GM18498 (cell line): ENCODE results near the gene TMEM121.
"Not testable (repeated sequence)": the region's sequence is repeated elsewhere in the genome, so short reads cannot be mapped to it uniquely, and the experiment has no call there.

Source experiments
- ATAC-seq: cut with Tn5 transposase; IDR thresholded peaks from one replicate; pipeline ENCODE4 v1.9.1; 2021; ENCODE audit warnings: mild to moderate bottlenecking, moderate library complexity; ENCODE audit not compliant: unreplicated experiment

TMEM121 gene

GRCh38 chr14:105567164-105568103 lies 41.1 kb downstream of the TMEM121 start:
- ATAC-seq = not testable (repeated sequence)

DNA sequence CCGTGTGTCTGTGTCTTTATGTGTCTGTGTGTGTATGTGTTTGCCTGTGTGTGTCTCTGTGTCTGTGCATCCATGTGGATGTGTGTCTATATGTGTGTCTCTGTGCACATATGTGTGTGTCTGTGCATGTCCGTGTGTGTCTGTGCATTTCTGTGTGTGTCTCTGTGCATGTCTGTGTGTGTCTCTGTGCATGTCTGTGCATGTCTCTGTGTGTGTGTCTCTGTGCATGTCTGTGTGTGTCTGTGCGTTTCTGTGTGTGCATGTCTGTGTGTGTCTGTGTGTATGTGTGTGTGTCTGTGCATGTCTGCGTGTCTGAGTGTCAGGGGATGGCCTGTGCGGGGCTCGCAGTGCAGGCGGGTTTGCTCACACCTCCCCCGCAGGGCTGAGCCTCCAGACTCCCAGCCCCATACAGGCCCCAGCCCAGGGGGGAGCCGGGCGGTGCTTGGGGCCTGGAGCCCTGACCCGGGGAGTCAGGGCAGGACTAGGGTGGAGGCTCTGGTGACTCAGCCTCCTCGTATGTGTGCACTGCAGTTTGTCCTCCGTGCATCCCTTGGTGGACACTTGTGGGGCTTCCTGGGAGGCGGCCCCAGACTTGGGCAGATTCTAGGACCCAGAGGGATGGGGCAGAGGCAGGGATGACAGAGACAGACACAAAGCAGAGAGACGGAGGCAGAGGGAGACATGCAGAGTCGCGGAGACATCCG lies 41.9 kb downstream of the TMEM121 start:
- ATAC-seq = not testable (repeated sequence)

GRCh38 chr14:105568859-105569766 lies 42.7 kb downstream of the TMEM121 start:
- no peak for ATAC-seq

DNA sequence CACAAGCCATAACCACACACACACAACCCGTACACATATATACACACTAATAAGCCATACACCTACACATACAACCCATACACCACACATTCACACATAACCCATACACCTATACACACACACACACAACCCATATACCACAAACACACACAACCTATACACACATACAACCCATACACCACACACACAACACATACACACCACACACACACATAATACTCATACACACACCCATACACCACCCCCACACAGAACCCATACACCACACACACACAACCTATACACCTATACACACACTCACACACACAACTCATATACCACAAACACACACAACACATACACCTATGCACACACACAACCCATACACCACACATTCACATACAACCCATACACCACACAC lies 44.1 kb downstream of the TMEM121 start:
- no peak for ATAC-seq

GRCh38 chr14:105571181-105571951 lies 45.0 kb downstream of the TMEM121 start:
- ATAC-seq = not testable (repeated sequence)

DNA sequence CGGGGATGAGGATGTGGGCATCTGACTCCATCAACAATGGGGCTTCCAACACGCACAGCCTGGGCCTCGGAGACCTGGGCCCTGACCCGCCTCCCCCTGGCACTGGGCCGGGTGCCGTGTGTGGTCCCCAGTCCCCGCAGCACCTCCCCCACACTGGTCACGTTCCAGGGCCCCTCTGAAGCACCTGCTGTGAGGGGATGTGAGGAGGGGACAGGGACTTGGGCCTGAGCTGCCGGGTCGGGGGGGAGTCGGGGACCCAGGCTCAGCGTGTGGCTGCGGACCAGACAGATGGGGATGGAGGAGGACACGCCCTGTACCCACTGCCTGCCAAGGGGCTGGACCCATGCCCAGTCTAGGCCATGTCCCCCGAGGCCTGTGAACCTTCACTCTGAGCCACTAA lies 45.7 kb downstream of the TMEM121 start:
- not testable (repeated sequence) for ATAC-seq

- ATAC-seq = not testable (repeated sequence)
Measured at GRCh38 chr14:105573841-105574240, 47.5 kb downstream of the TMEM121 start.

- ATAC-seq = not testable (repeated sequence)
Measured at GRCh38 chr14:105574411-105574810, 48.0 kb downstream of the TMEM121 start.

GRCh38 chr14:105575016-105575700 lies 48.8 kb downstream of the TMEM121 start:
- peak; percentile 62 for ATAC-seq

GRCh38 chr14:105576525-105577088 lies 50.2 kb downstream of the TMEM121 start:
- ATAC-seq = no peak

GRCh38 chr14:105577314-105577861 lies 51.0 kb downstream of the TMEM121 start:
- no peak for ATAC-seq

DNA sequence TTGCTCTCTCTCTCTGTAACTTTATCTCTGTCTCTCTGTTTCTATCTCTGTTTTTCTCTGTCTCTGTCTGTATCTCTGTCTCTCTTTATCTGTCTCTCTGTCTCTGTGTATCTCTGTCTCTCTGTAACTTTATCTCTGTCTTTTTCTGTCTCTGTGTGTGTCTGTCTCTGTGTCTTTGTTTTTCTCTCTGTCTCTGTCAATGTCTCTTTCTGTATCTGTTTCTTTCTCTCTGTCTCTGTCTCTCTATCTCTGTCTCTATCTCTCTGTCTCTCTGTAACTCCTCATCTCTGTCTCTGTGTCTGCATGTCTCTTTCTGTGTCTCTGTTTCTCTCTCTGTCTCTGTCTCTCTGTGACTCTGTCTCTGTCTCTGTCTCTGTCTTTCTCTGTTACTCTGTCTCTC lies 51.7 kb downstream of the TMEM121 start:
- no peak for ATAC-seq

DNA sequence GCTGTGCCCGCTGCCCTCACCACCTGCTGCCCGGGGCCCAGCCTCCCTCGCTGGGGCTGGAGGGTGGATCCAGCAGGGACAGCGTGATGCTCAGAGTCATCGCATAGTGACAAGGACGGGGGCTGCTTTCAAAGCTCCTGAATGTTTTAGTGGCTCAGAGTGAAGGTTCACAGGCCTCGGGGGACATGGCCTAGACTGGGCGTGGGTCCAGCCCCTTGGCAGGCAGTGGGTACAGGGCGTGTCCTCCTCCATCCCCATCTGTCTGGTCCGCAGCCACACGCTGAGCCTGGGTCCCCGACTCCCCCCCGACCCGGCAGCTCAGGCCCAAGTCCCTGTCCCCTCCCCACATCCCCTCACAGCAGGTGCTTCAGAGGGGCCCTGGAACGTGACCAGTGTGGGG lies 52.8 kb downstream of the TMEM121 start:
- ATAC-seq = not testable (repeated sequence)
